GM19468 (cell line): ENCODE results near the gene GRID2IP.
"Not testable (repeated sequence)": the region's sequence is repeated elsewhere in the genome, so short reads cannot be mapped to it uniquely, and the experiment has no call there.

ENCODE experiments used
- ATAC-seq: cut with Tn5 transposase; IDR thresholded peaks from one replicate; pipeline ENCODE4 v1.9.1; 2021; ENCODE audit warnings: mild to moderate bottlenecking, moderate library complexity, moderate number of reproducible peaks; ENCODE audit not compliant: unreplicated experiment; ENCODE audit errors: extremely low read depth

Gene GRID2IP

GRCh38 chr7:6458676-6459075 is 92.6 kb downstream of the GRID2IP start:
- ATAC-seq = not testable (repeated sequence)

GRCh38 chr7:6453734-6454133 is 97.5 kb downstream of the GRID2IP start:
- ATAC-seq = no peak

- ATAC-seq = no peak
Observed at GRCh38 chr7:6451224-6451705, 100.0 kb downstream of the GRID2IP start.

GRCh38 chr7:6450591-6450990 is 100.7 kb downstream of the GRID2IP start:
- ATAC-seq = not testable (repeated sequence)

GRCh38 chr7:6449884-6450283 is 101.4 kb downstream of the GRID2IP start:
- not testable (repeated sequence) for ATAC-seq

DNA sequence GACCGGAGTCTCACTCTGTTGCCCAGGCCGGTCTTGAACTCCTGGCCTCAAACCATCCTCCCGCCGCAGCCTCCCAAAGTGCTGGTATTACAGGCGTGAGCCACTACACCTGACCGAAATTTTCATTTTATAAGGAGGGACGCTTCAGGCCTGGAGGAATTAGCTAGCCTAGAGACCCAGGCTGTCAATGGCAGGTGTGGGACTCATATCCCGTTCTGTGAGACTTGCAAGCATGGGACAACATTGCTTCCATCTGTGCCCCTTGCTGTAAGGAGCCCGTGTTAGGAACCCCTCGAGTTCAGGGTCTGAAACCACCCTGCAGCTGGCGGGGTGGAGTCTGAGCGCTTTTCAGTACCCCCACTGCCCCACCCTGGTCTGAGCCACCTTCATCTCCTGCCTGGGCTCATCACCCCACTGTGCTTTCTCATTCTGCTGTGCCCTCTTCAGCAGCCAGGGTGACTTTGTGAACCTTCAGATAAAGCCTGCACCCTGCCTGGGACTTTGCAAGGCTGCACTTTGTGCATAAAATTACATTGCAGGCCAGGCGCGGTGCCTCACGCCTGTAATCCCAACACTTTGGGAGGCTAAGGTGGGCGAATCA is 102.2 kb downstream of the GRID2IP start:
- ATAC-seq = no peak

DNA sequence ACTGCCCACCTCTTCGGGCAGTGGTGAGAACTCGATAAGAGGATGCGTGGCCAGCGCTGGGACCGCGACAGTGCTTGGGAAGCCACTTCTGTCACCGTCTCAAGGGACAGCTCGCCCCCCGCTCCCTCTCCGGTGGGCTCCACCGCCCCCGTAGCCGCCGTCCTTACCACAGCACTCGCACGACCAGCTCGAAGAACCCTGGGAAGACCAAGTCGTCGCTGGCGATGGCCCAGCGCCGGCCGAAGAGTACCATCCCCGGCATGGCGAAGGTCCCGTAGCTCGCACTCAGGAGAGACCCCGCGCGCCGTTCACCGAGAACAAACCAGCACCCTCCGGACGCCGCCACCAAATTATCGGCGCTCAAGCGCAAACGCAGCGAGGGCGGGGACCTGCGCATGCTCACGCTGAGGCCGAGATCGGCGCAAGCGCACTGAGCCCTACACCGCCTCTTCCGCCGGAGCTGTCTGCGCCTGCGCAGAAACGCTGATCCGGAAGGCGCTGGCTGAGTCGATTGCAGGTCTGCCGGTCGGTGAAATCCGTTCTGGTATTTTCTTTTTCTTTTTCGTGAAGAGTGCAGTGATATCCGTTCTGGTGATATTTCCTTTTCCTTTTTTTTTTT is 103.6 kb downstream of the GRID2IP start, which contains the start of gene DAGLB:
Gene DAGLB, minus strand, starts transcription at position 374 of the 619 bp plus-strand sequence. Its CDS starts 112 bp downstream, at position 262.
- peak; percentile 79 for ATAC-seq
